Breast epithelium (tissue), 3 donors: ENCODE data around the gene KLHDC10.

Experiments
- CTCF ChIP-seq, 3 donors: fragments of 450-650 bp; IDR thresholded peaks; one replicate each; pipeline ENCODE4 v1.5.1; 2016 to 2017; ENCODE audit warnings: antibody characterized with exemption in 3 of 3, mild to moderate bottlenecking in 3 of 3, moderate library complexity in 3 of 3
- POLR2A ChIP-seq: fragments of 450-650 bp; IDR thresholded peaks from one replicate; pipeline ENCODE4 v1.6.1; 2016; ENCODE audit warnings: antibody characterized with exemption, mild to moderate bottlenecking, moderate library complexity
- POLR2AphosphoS5 ChIP-seq, 3 donors: sonication (generic); formaldehyde crosslinking; IDR thresholded peaks; one replicate each; pipeline ENCODE4 v1.6.1; 2017; ENCODE audit warnings: antibody characterized with exemption in 3 of 3

DNA sequence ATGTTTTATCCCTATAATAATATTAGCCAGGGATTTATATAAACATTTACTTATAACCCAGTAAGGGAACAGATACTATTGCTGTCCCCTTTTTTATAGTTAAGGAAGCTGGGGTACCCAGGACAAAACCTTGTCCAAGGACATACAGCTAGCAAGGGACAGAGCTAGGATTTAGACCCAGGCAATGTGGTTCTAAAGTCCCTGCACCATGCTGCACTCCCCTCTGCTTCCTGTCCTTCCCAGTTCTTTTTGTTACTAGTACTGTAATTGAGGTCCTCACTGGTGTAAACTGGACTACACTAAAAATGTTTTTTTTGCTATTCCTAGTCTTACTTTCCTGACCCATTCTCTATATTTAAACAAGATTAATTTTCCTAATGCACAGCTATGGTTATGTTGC lies 16.6 kb downstream of the KLHDC10 start:
- no peak for TF ChIP-seq CTCF (IDR thresholded peaks at IDR 0.05)
- no peak for TF ChIP-seq POLR2AphosphoS5 (IDR thresholded peaks at IDR 0.05)
- TF ChIP-seq POLR2A = no peak
